Mesothelial cell of epicardium (in vitro differentiated cells): ENCODE results near the gene NSD2. TPM values are rescaled to one million over a fixed set of nuclear protein-coding genes. Genes with fewer than 3 reads are reported as not detected.

Source experiments
- DNase-seq, 2 experiments: peaks; one replicate each; pipeline ENCODE4 v3.0.0; 2021; ENCODE audit warnings: low spot score in 2 of 2; ENCODE audit not compliant: unreplicated experiment in 2 of 2
- H3K27ac Mint-ChIP-seq: 2 replicates; pipeline ENCODE4 v1.8.0; 2021; ENCODE audit warnings: mixed read lengths
- H3K27me3 Mint-ChIP-seq: 2 replicates; pipeline ENCODE4 v1.8.0; 2021; ENCODE audit warnings: low read depth, mixed read lengths
- H3K36me3 Mint-ChIP-seq: 2 replicates; pipeline ENCODE4 v1.8.0; 2021; ENCODE audit warnings: mixed read lengths
- H3K4me1 Mint-ChIP-seq: 2 replicates; pipeline ENCODE4 v1.8.0; 2021; ENCODE audit warnings: mixed read lengths
- H3K4me3 Mint-ChIP-seq: 2 replicates; pipeline ENCODE4 v1.8.0; 2021; ENCODE audit warnings: mild to moderate bottlenecking, moderate library complexity, mixed read lengths
- H3K9me3 Mint-ChIP-seq: 2 replicates; pipeline ENCODE4 v1.8.0; 2021; ENCODE audit warnings: mixed read lengths
- total RNA-seq: library from RNA; stranded (reverse); gene quantifications from 3 replicates; pipeline ENCODE4 v1.2.1, GENCODE V29; 2021
- TF ChIP-seq, protein P1 (sequence below): fragments of 200-600 bp; sonication (generic); IDR thresholded peaks from one replicate; pipeline ENCODE4 v1.5.0; 2021; ENCODE audit warnings: antibody characterized with exemption; ENCODE audit not compliant: unreplicated experiment

The NSD2 gene
- total RNA-seq, 1 donor from 2014 or later, result 119 TPM

DNA sequence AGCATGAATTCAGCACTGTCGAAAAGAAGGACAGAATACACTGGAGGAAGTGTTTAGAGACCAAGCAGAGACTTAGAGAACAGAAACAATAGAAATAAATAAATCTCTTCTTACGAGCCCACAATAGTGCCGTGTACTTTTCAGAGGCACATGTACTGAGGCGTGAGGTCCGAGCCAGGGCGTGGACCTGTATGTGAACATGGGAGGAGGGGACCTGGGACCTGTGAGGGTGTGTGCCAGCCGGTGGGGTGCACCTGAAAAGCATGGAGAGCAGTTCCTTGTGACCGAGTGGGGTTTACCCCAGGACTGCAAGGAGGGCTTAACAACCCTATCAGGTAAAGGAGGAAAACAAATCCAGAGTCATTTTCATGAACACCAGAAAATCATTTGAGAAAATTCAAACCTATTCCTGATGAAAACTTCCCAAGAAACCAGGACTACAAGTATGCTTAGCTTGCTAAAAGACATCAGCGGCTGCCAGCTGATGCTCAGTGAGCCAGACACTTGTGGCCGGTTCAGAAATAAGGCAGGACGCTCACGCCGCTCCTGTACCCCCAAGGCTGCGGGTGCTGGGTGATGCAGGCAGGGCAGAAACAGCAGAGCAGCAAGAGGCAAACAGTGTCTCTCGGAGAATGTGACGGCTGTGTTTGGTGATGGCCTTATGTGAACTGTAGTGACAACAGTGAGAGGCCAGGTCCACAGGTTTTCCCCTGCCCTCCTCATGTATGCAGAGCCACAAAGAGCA lies 100.4 kb downstream of the NSD2 start:
- Mint-ChIP-seq H3K36me3 (peaks cover 38% of the 10 kb centered on the region), H3K27ac (no peak overlapping the region), H3K9me3 (no peaks in the 10 kb centered on the region), H3K4me3 (no peak overlapping the region), H3K4me1 (no peaks in the 10 kb centered on the region), H3K27me3 (no peaks in the 10 kb centered on the region)
- DNase-seq, result no peak
- TF ChIP-seq, protein P1, sequence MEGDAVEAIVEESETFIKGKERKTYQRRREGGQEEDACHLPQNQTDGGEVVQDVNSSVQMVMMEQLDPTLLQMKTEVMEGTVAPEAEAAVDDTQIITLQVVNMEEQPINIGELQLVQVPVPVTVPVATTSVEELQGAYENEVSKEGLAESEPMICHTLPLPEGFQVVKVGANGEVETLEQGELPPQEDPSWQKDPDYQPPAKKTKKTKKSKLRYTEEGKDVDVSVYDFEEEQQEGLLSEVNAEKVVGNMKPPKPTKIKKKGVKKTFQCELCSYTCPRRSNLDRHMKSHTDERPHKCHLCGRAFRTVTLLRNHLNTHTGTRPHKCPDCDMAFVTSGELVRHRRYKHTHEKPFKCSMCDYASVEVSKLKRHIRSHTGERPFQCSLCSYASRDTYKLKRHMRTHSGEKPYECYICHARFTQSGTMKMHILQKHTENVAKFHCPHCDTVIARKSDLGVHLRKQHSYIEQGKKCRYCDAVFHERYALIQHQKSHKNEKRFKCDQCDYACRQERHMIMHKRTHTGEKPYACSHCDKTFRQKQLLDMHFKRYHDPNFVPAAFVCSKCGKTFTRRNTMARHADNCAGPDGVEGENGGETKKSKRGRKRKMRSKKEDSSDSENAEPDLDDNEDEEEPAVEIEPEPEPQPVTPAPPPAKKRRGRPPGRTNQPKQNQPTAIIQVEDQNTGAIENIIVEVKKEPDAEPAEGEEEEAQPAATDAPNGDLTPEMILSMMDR, result no peak

DNA sequence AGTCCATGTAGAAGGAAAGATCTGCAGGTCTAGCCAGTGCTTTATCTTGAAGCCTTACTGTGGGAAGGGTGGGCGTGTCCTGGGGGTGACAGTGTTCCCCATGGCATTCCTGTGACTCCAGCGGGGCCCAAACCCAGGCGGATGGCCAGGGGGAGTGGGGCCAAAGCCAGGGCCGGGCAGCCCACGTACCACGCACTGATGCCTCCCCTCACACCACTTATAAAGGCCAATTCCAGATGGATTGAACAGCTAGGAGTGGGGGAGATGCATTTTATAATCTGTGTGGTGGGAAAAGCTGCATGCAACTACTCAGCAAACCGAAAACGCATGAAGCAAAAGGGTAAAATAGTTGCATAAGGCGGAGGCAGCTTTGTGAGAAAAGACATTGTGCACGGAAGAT lies 101.2 kb downstream of the NSD2 start:
- Mint-ChIP-seq H3K27me3 (no peaks in the 10 kb centered on the region), H3K4me3 (no peak overlapping the region), H3K9me3 (no peaks in the 10 kb centered on the region), H3K27ac (no peak overlapping the region), H3K36me3 (peaks cover 40% of the 10 kb centered on the region), H3K4me1 (no peaks in the 10 kb centered on the region)
- no peak for DNase-seq
- TF ChIP-seq, protein P1, result no peak

DNA sequence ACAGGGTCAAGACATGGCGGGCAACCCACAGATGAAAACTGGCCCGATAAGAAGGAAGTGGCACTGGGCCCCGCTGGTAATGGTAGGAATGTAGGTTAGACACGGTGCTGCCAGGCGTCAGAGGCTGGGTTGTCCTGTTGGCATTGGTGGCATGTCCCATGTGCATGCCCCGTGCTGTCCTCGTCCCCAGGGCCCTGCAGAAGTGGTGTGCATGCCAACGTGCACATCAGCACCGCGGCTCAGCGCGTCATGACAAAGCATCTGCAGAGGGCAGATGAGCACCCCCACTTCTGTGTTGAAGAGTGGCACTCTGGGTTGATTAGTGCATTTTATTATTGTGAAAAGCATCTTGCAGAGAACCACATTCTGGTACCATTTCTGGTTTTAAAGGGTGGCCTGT lies 102.0 kb downstream of the NSD2 start:
- Mint-ChIP-seq H3K27ac (no peak overlapping the region), H3K9me3 (no peaks in the 10 kb centered on the region), H3K27me3 (no peaks in the 10 kb centered on the region), H3K4me3 (no peak overlapping the region), H3K36me3 (peaks cover 43% of the 10 kb centered on the region), H3K4me1 (no peaks in the 10 kb centered on the region)
- DNase-seq, result no peak
- TF ChIP-seq, protein P1, result no peak

DNA sequence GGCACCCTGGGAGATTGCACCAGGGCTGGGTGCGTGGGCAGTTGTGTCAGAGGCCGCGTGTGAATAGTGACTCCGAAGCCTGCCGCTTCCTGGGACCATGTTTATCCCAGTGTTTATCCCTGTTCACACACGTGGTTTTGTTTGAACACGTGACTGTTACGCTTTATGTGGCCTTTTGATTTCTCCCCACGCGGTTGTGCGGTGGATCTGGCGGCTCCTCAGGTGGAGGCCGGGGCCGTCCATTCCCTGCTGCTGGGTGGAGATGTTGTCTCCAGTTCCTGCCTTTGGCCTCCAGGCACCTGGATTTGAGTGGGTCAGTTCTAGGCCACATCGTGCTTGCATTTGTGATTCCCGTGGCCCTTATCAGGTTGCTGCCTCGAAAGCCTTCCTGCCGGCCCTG lies 102.5 kb downstream of the NSD2 start:
- Mint-ChIP-seq H3K27me3 (no peaks in the 10 kb centered on the region), H3K36me3 (peaks cover 44% of the 10 kb centered on the region), H3K27ac (no peak overlapping the region), H3K4me1 (no peaks in the 10 kb centered on the region), H3K4me3 (no peak overlapping the region), H3K9me3 (no peaks in the 10 kb centered on the region)
- no peak for DNase-seq
- TF ChIP-seq, protein P1, result no peak

DNA sequence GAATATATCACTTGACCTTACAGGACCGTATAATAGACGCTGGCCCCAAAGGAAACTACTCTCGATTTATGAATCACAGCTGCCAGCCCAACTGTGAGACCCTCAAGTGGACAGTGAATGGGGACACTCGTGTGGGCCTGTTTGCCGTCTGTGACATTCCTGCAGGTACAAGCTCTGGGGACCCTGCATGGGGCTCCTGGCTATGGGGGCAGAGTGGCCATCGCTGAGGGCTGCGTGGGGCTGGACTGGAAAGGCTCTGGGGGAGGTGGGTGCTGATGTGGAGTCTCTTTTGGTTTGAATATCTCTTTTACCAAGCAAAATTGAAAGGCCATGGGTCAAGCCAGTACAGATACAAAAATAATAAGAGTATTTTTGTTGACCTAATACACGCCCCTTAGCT lies 103.6 kb downstream of the NSD2 start:
- TF ChIP-seq, protein P1, result no peak
- H3K9me3 Mint-ChIP-seq, result no peaks in the 10 kb centered on the region
- no peaks in the 10 kb centered on the region for H3K27me3 Mint-ChIP-seq
- no peak overlapping the region for H3K27ac Mint-ChIP-seq
- H3K36me3 Mint-ChIP-seq, result peaks cover 46% of the 10 kb centered on the region
- H3K4me3 Mint-ChIP-seq, result no peak overlapping the region
- H3K4me1 Mint-ChIP-seq, result no peaks in the 10 kb centered on the region
- DNase-seq, result no peak
